ENCODE data around the gene PTGDS.
"Not testable (repeated sequence)": the region's sequence is repeated elsewhere in the genome, so short reads cannot be mapped to it uniquely, and the experiment has no call there.

The PTGDS gene

GRCh38 chr9:136992819-136993369 is 15.6 kb downstream of the PTGDS start:
- DNase-seq = no peak

GRCh38 chr9:136994180-136994887 is 17.0 kb downstream of the PTGDS start:
- no peak for DNase-seq

GRCh38 chr9:136994888-136995230 is 17.6 kb downstream of the PTGDS start:
- no peak for DNase-seq

- DNase-seq = no peak
Observed at GRCh38 chr9:136995362-136995761, 18.1 kb downstream of the PTGDS start.

- no peak for DNase-seq
Observed at GRCh38 chr9:136995772-136996311, 18.5 kb downstream of the PTGDS start.

GRCh38 chr9:136996361-136997292 is 19.3 kb downstream of the PTGDS start, which contains the start of gene CLIC3:
TSS of gene CLIC3 (minus strand) at chr9:136996568. CDS start at chr9:136996543, 25 bp downstream.
- peak; percentile 11 for DNase-seq

- no peak for DNase-seq
Observed at GRCh38 chr9:136997371-136997770, 20.1 kb downstream of the PTGDS start.

GRCh38 chr9:136997830-136998234 is 20.5 kb downstream of the PTGDS start:
- DNase-seq = no peak

GRCh38 chr9:137000177-137000930 is 23.1 kb downstream of the PTGDS start:
- DNase-seq = peak; percentile 92

- no peak for DNase-seq
Observed at GRCh38 chr9:137001857-137002645, 24.7 kb downstream of the PTGDS start.

- no peak for DNase-seq
Observed at GRCh38 chr9:137002646-137003041, 25.3 kb downstream of the PTGDS start.

GRCh38 chr9:137004285-137004684 is 27.0 kb downstream of the PTGDS start:
- DNase-seq = not testable (repeated sequence)

- peak; percentile 23 for DNase-seq
Observed at GRCh38 chr9:137006116-137007003, 29.1 kb downstream of the PTGDS start.

- DNase-seq = no peak
Observed at GRCh38 chr9:137007108-137007815, 30.0 kb downstream of the PTGDS start.

GRCh38 chr9:137007816-137008270 is 30.5 kb downstream of the PTGDS start:
- DNase-seq = no peak

- DNase-seq = no peak
Observed at GRCh38 chr9:137008312-137008711, 31.0 kb downstream of the PTGDS start.

- DNase-seq = no peak
Observed at GRCh38 chr9:137009217-137009616, 31.9 kb downstream of the PTGDS start.

GRCh38 chr9:137009938-137010732 is 32.8 kb downstream of the PTGDS start:
- DNase-seq = no peak

- no peak for DNase-seq
Observed at GRCh38 chr9:137011156-137011555, 33.9 kb downstream of the PTGDS start.
